ENCODE results near the gene BCL2. TPM values are rescaled to one million over a fixed set of nuclear protein-coding genes. Genes with fewer than 3 reads are reported as not detected.

BCL2 gene
- total RNA-seq, 1 donor from 2014 or later = 47.3 TPM

DNA sequence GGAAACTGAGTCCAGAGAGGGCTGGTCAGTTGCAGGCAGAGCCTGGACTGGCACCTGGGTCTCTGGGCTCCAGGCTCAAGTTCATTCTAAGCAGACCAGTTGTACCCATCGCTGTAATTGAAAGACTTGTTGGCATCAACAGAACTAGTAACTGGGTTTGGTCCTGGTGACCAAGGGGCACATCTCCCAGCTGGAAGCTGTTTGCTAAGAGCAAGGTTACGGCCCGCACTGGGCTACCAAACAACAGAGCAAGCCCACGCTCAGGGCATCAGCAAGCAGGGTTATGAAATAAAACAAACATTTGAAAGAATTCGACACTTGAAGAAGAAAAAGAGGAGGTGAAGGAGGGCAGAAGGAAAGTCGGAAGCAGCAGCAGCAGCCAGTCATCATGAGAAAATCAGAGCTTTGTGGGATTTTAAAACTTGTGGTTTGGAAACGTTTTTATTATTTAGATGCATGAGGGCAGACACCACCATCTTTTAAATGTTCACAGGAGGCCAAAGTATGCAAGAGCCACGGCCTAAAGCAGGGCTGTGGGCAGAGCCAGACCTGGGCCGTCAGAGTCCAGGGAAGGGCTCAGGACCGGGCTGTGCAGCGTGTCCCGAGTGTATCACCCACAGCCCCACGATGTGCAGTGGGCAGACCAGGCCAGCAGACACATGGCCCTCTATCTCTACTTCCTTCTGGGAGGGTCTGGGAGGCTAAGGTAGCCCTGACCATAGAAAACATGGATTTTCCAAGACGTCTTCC lies 220.3 kb downstream of the BCL2 start:
- DNase-seq (ENCODE audit: low spot score) (no peak), ATAC-seq (no peak)
- intact Hi-C loops (cut with DNase I) = no loop called here

DNA sequence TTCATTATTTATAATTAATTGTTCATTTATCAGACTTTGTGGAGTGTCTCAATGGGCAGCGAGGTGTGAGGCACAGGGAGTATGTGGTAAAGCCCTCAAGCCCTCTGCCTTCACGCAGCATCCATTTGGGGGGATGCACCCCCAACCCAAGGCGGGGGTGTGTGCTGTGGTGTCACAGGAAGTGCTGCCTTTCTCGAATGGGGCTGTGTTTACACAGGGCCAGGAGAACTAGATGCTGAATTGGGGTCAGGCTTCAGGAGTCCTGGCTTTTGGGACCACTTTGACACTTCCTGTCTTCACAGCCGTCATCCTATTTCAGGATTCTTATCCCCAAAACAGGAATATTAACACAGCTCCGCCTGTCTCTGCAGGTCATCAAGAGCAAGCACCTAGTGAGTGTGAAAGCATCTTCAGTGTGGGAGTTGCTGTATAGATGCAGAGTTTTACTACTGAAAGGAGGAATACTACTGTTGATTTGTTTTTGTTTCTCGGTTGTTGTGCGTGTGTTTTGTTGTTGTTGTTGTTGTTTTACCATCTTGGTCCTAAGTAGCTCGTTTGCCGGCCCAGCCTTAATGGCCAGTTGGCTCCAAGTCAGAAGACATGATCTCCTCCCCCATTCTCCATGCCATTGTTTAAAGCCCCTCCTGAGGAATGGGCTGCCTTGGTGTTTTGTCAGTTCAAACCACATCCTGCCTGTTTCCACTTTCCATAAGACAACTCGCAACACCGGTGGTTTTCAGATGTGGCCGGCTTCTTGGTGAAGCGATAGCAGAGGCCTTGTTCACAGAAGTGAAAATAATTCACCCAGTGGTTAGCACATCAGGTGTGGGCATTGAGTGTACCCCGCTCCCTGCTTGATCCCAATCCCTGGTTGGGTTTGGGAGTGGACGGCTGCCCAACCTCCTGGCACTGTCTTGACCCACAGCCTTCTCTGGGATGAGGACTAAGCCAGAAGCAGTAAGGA lies 221.3 kb downstream of the BCL2 start:
- no peak for DNase-seq (ENCODE audit: low spot score)
- no peak for ATAC-seq
- intact Hi-C loops (cut with DNase I) = no loop called here

DNA sequence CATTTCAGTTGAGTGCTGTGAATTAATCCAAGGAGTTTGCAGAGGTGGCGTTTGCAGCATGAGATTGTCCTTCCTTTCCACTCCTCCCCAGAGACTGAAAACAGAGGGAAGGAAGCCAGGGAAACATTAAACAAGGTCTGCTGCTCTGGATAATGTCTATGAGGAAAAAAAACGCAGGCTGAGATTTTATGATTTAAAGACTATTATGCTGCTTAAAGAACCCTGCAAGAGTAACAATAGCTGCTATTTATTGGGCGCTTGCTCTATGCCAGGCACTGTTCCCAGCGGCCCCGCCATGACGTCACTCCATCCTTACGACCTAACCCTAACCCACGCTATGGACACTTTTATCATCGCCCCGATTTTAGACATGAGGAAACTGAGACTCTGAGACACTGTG lies 222.4 kb downstream of the BCL2 start:
- intact Hi-C loops (cut with DNase I) = no loop called here
- ATAC-seq = no peak

DNA sequence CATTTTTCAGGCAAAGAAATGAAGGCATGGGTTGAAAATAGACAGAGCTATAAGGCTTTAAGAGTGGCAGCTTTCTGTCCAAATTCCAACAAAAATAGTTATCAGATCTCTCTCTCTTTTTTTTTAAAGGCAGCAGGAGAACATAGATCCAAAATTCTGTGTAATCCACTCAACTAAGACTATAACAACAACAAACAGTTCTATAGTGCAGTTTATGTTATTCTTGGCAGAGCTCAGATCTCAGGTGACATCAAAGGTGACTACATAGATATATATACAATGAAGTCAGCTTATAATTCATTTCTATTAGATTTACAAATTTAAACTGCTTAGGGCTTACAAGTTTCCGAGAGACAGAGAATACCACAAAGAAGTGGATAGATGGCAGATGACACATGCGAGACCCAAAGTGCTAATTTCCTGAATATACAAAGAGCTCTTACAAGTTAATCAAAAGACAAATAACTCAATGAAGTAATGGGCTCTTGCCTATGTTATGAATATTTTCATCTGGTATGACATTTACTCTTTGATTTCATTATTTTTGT lies 223.2 kb downstream of the BCL2 start:
- no peak for ATAC-seq
- no peak for DNase-seq (ENCODE audit: low spot score)
- intact Hi-C loops (cut with DNase I) = no loop called here

More for the DNA sequence above, 222.4 kb downstream of the BCL2 start:
- DNase-seq (ENCODE audit: low spot score) = no peak

DNA sequence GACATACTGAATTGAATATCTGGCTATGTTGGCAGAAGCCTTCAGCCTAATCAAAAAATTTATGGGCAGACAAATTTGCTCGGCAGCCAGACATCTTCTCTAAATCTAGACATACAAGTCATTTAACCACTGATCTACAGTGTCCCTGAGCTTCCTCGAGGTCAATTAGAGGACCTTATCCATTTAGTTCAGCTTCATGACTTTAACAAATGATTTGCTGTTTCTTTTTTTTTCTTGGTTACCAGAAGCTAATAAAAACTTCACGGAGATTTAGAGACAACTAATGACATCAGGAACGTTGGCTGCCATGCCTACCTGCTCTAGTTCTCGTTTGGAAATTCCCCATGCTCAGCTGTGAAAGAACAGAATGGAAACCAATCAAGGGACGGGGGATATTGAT lies 223.8 kb downstream of the BCL2 start:
- intact Hi-C loops (cut with DNase I) = no loop called here
- no peak for ATAC-seq
- no peak for DNase-seq (ENCODE audit: low spot score)

DNA sequence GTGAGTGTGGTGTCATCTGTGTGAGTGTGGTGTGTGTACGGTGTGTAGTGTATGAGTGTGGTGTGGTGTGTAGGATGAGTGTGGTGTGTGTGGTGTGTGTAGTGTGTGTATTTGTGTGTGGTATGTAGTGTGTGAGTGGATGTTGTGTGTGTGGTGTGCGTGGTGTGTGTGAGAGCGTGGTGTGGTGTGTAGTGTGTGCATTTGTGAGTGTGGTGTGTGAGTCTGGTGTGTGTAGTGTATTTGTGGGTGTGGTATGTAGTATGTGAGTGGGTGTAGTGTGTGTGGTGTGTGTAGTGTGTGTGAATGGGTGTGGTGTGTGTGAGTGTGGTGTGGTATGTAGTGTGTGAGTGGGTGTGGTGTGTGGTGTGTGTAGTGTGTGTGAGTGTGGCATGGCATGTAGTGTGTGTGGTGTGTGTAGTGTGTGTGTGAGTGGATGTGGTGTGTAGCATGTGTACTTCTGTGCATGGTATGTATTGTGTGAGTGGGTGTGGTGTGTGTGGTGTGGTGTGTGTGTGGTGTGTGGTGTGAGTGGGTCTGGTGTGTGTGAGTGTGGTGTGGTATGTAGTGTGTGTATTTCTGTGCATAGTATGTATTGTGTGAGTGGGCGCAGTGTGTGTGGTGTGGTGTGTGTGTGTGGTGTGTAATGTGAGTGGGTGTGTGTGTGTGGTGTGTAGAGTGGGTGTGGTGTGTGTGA lies 227.8 kb downstream of the BCL2 start:
- ATAC-seq = no peak
- intact Hi-C loops (cut with DNase I) = no loop called here
- DNase-seq (ENCODE audit: low spot score) = no peak

DNA sequence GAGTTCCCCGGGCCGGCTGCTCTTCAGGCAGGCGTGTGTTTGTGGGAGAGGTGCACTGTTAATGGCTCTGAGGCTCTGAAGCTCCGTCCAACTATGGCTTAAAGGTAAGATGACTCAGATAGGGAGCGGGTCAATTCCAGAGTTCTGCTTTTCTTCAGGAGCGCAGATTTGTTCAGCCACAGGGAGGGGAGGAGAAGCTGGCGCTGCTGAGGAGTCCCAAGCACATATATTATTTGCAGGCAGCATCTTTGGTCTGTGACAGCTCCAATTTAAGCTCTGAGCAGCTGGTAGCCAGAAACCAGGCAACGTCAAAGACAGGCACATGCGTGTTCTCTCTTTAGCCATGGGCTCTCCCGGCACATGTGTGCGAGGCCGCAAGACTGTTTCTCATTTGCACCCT lies 229.2 kb downstream of the BCL2 start:
- intact Hi-C loops (cut with DNase I) = no loop called here
- DNase-seq (ENCODE audit: low spot score) (no peak), ATAC-seq (no peak)

DNA sequence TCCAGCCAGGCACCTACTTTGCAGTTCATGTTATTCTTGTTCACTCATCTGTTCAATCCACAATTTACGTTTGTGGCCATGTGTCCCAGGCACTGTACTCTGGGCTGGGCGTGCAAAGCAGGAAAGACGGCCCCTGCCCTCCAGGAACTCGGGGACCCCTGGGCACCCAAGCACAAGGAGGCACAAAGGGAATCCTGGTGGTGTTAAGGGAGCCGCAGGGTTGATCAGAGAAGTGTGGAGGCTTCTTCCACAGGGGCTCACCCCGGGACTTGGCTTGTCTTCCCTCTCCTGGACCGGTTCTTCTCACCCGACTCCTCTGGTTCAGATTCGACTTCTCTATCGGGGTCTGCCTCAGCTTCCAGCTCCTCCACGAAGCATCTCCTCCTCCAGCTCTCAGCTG lies 230.5 kb downstream of the BCL2 start:
- DNase-seq (ENCODE audit: low spot score) (no peak), ATAC-seq (no peak)
- intact Hi-C loops (cut with DNase I) = no loop called here

DNA sequence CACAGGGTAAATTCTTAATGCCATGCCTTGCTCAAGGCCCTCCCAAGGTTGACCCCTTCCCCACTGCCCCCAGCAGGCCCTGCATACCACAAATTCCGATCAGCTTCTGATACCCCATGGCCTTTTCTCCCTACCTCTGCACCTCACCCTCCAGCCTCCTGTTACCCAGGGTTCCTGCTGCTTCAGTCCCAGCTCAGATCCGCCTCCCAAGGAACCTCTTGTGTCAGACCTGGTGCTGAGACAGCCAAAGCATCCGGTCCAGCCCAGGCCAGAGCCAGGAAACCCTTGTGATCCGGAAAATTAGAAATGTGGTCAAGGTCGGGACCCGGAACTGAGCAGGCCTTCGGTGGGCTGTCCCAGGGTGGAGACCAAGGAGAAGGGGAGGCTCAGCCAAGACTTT lies 231.3 kb downstream of the BCL2 start:
- ATAC-seq (peak; percentile 23), DNase-seq (ENCODE audit: low spot score) (no peak)
- intact Hi-C loops (cut with DNase I) = no loop called here

DNA sequence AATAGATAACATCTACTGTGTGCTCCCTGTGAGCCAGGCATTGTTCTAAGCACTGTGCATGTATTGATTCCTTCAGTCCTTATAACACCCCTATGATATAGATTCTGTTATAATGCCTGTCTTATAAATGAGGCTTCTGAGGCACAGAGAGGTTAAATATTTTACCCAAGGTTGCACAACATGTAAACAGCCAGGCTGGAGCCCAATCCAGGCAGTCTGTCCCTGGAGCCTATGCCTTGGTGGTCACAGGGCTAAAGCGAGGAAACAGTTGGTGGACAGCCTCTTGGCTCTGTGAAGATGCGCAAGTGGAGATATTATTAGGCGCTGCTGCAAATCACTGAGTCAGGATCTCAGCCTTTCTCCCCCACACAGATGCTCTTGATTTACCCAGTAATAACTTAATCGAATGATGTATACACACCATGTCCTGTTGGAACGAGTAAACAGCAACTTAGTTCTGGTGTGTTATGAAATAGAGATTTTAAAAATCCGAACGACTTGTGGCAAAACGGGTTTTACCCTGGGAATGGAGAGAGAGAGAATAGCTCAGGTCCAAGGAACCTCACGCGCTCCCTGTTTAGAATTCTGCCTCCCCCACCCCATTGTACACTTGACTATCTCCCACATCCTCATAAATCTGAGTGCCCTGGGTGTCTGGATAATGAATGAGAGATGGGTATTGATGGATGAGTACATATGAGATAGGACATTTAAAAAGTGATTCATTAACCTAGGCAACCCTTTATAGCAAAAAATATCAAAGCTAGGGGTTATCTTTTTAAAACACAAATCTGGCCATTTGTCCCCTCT lies 231.9 kb downstream of the BCL2 start:
- intact Hi-C loops (cut with DNase I) = no loop called here
- no peak for DNase-seq (ENCODE audit: low spot score)
- ATAC-seq = no peak

DNA sequence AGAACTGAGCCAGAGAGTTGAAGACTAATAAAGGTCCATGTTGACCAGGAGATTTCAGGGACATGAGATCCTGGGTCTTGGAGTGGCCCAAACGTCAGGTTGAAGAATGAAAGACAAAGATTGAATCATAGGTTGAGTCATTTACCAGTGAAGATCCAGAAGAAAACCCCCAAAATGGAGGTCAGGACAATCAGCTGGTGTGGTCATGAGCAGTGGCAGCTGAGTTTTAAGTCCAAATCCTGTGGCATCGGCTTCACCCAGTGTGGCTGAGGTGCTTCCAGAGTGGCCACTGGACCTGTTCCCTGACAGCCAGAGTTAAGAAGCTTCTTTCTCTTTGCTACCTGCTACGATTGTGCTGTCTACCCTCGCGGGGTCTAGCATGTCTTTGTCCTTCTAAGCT lies 234.0 kb downstream of the BCL2 start:
- no peak for ATAC-seq
- no peak for DNase-seq (ENCODE audit: low spot score)
- intact Hi-C loops (cut with DNase I) = no loop called here

DNA sequence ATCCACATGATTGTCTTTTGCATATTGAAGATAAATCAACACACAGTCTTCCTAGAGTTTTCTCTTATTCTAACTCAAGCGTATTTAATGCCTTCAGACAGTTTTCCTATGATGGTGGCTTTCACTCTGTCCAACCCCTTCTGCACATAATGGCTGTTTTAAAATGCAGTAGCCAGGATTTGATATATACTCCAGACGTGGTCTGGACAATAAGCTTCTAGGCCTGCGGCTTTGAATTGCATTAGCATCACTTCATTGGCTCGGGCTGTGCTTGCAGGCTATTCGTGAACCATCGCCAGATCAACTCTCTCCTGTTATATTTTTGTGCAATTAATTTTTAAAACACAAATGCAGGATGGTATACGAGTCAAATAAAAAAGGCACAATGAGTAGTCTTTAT lies 235.3 kb downstream of the BCL2 start:
- intact Hi-C loops (cut with DNase I) = no loop called here
- ATAC-seq (no peak), DNase-seq (ENCODE audit: low spot score) (no peak)

DNA sequence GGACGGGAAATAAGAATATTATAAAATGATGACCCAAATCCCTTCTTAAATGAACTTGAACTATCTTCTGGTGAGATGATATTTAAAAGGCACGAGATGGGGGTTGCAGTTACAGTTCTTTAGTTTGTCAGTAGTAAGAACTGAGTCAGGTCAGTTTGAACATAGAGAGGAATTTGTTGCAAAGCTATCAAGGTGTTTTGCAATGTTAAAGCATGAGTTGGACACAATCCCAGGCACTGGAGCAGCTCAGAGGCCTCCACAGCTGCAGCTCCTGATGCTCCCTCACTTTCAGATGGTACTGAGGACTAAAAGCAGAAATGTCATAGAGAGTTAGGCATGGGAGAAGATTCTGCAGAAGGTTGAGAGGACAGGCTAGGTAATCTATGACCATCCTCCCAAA lies 236.0 kb downstream of the BCL2 start:
- DNase-seq (ENCODE audit: low spot score) (no peak), ATAC-seq (no peak)

DNA sequence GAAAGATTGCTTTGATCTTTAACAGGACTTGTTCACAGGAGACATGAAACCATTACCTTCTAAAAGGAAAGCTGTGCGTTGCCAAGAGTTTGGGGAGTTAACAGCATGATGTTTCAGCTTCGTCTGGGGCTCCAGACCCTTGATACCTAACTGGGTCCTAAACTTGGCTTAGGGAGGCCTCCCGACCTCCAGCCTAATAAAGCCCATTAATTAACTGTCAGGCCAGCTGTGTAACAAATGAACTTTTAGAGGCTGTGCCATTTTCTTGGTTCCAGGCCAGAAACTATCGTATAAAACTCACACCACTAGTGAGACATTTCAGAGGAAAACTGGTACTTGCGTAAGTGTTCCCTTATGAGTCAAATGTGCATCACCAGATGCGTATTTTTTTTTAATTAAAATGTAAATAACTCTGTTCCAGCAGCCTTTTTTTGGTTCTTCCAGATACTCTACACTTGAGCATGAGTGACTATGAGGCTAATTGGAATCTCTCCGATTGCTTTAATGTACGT lies 236.5 kb downstream of the BCL2 start:
- DNase-seq (ENCODE audit: low spot score) (no peak), ATAC-seq (no peak)
- intact Hi-C loops (cut with DNase I) = no loop called here

More for the DNA sequence above, 236.0 kb downstream of the BCL2 start:
- intact Hi-C loops (cut with DNase I) = no loop called here

DNA sequence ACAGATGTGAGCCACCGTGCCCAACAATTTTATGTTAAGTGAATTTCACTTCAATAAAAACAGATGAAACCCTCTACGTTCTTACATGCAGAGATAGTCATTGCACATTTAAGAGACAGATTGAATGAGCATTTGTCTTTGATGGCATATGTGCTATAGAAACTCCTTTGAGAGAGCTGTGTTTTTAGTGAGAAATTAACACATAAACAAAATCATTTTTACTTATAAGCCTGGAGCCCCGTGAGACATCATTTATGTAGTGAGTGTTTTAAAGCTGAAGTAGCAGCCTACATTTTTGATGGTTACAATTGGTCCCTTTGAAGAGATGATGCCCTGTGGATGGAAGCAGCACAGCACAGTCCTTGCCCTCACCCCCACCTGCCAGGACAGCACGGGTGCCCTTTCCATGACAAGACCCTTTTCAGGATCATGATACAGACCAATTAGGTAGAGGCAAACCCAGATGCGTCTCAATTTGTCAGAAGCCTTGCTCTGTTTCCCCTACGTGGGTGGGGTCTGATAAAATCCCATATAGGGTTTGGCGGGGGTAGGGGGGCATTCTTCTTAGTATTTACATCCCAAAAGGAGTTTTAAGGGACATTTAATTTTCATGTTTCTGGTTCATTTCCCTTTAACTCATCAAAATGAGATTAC lies 237.1 kb downstream of the BCL2 start:
- intact Hi-C loops (cut with DNase I) = no loop called here
- DNase-seq (ENCODE audit: low spot score) (no peak), ATAC-seq (no peak)

DNA sequence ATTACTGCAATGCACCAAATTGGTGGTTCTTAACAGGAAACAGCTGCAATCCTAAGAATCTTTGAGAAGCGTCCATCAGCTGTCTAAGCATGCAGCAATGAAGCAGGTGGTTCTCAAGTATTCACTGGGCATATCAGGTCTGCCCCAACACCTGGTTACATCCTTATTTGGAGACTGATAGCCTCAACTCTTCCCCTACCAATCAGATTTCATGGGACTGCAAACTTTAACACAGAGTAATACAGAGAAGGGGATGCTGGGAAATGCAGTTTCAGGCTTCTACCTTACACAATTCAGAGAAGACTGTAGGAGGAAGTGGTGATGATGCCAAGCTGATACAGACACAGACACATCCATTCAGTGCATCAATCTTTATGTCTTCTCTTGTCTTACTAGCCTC lies 240.5 kb downstream of the BCL2 start:
- ATAC-seq = no peak

DNA sequence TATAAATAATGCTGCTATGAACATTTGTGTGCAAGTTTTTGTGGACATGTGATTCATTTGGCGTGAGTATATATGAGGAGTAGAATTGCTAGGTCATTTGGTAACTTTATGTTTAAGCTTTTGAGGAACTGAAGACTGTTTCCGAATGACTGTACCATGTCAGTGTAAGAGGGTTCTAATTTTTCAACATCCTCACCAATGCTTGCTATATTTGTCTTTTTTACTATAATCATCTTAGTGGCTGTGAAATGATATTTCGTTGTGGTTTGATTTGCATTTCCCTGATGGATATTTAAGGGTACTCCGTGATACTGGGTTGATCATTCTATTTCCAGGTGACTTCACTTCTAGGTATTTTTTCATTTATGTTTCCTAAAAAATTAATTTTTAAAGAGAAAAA lies 241.1 kb downstream of the BCL2 start:
- ATAC-seq (no peak), DNase-seq (ENCODE audit: low spot score) (no peak)
- intact Hi-C loops (cut with DNase I) = no loop called here

More for the DNA sequence above, 240.5 kb downstream of the BCL2 start:
- intact Hi-C loops (cut with DNase I) = no loop called here
- DNase-seq (ENCODE audit: low spot score) = no peak

DNA sequence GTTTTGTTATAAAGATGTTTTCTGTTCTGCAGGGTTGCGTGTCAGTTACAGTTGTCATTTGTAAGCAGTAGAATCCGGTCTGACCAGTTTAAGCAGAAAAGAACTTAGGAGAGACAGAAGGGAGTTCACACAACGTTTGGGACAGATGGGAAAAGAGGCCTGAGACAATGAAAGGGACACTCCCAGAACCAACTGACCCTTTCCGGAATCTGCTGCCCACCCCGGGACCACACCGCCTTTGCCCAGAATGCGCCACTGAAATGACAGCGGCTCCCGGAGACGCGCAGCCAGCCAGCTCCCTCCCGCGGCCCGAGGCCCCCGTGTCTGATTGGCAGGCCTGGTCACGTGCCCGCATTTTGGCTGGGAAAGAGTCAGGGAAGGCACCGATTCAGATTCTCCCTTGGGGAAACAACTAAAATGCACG lies 244.6 kb downstream of the BCL2 start:
- peak; percentile 89 for DNase-seq (ENCODE audit: low spot score)
- intact Hi-C loops (cut with DNase I) = no loop called here
- ATAC-seq = peak; percentile 96

Measured in sciatic nerve (tissue), 2 donors.